Small intestine (tissue), 7 donors: Measurements from ENCODE around the gene S1PR1. TPM values are rescaled to one million over a fixed set of nuclear protein-coding genes. Genes with fewer than 3 reads are reported as not detected.

Experiments
- DNase-seq, 2 donors: peaks; one replicate each; pipeline versions ENCODE4 v3.0.0 to v3.0.0-alpha.2; 2013
- FAIRE-seq: peaks from 2 replicates; lab custom pipeline; 2012; peaks lifted over from hg19 to GRCh38; lab: Jason Lieb, UNC
- H3K27ac ChIP-seq, 3 donors: one replicate each; pipeline ENCODE4 v1.5.1; 2013; ENCODE audit warnings: low read length in 2 of 3, mild to moderate bottlenecking in 2 of 3, control low read depth in 1 of 3, inconsistent platforms in 1 of 3, low read depth in 1 of 3, moderate library complexity in 1 of 3
- H3K27me3 ChIP-seq, 3 donors: one replicate each; pipeline ENCODE4 v1.6.1; 2013; ENCODE audit warnings: low read length in 3 of 3, inconsistent platforms in 1 of 3; ENCODE audit not compliant: control insufficient read depth in 3 of 3, insufficient read depth in 3 of 3
- H3K36me3 ChIP-seq, 3 donors: one replicate each; pipeline ENCODE4 v1.6.1; 2013; ENCODE audit warnings: low read length in 3 of 3, inconsistent platforms in 1 of 3, low read depth in 1 of 3, mild to moderate bottlenecking in 1 of 3, moderate library complexity in 1 of 3; ENCODE audit not compliant: control insufficient read depth in 3 of 3, insufficient read depth in 2 of 3
- H3K4me1 ChIP-seq, 3 donors: one replicate each; pipeline ENCODE4 v1.6.1; 2013; ENCODE audit warnings: low read length in 2 of 3, inconsistent platforms in 1 of 3, low read depth in 1 of 3, mild to moderate bottlenecking in 1 of 3, moderate library complexity in 1 of 3; ENCODE audit not compliant: control insufficient read depth in 3 of 3, insufficient read depth in 2 of 3
- H3K4me3 ChIP-seq, 3 donors: one replicate each; pipeline ENCODE4 v1.5.1; 2013; ENCODE audit warnings: low read length in 3 of 3, control low read depth in 1 of 3, inconsistent platforms in 1 of 3, low read depth in 1 of 3, mild to moderate bottlenecking in 1 of 3, moderate library complexity in 1 of 3
- H3K9me3 ChIP-seq, 2 donors: one replicate each; pipeline ENCODE4 v1.6.1; 2013; ENCODE audit warnings: low read depth in 1 of 2, low read length in 1 of 2; ENCODE audit not compliant: control insufficient read depth in 2 of 2, insufficient read depth in 1 of 2
- WGBS, 3 donors: extraction: QIAGEN DNeasy Blood & Tissue Kit; methylation state at CpG; one replicate each; pipeline ENCODE4 v1.1.7; 2013; 5-methylcytosine and 5-hydroxymethylcytosine counted together
- polyA plus RNA-seq, 4 donors: library from polyadenylated mRNA; stranded (reverse) in 3 of 4; unstranded in 1 of 4; fragments of 200-250 nt in 3 of 4; fragments of 120-200 nt in 1 of 4; gene quantifications; one replicate each; pipeline versions ENCODE4 v1.2.1 to v1.2.3, GENCODE V29; 2013
- donor health status: healthy with polysubstance abuse.
- donor health status: control.
- donor health status: control.
- donor health status: Bipolar disorder and iron deficiency.
- donor health status: healthy.

The S1PR1 gene
- polyA plus RNA-seq, 4 donors: 0.45 to 42.4 (median 4.6) TPM

- Histone ChIP-seq H3K27ac (peak overlapping the region in 2 of 3 donors; percentile 4 to 29), H3K36me3 (peaks cover 0 to 11% (median 0%) of the 10 kb centered on the region in 3 donors)
- DNase-seq: no peak
These were observed 1.3 kb downstream of the S1PR1 start for GRCh38 chr1:101238031-101238628.

GRCh38 chr1:101238681-101239094, 1.9 kb downstream of the S1PR1 start:
- DNase-seq (peak; percentile 62 to 79), FAIRE-seq (no peak)
- peaks cover 0 to 25% (median 0%) of the 10 kb centered on the region in 3 donors for H3K27me3 ChIP-seq
- H3K4me1 ChIP-seq: peaks cover 0 to 22% (median 3%) of the 10 kb centered on the region in 3 donors
- WGBS, 3 donors: 6 to 9% (median 6%) methylated on average over 17 of the region's 17 CpGs
- H3K27ac ChIP-seq: peak overlapping the region in 2 of 3 donors; percentile 4 to 37
- H3K36me3 ChIP-seq: peaks cover 0 to 11% (median 0%) of the 10 kb centered on the region in 3 donors
- H3K4me3 ChIP-seq: peak overlapping the region in 1 of 3 donors; percentile 35
- no peaks in the 10 kb centered on the region for H3K9me3 ChIP-seq

More at GRCh38 chr1:101238031-101238628, 1.3 kb downstream of the S1PR1 start:
- H3K4me1 ChIP-seq: peaks cover 0 to 22% (median 3%) of the 10 kb centered on the region in 3 donors
- no peaks in the 10 kb centered on the region for H3K9me3 ChIP-seq
- 8 to 18% (median 17%) methylated on average over 14 of the region's 14 CpGs for WGBS, 3 donors
- peak overlapping the region; percentile 10 to 40 (median 35) for H3K4me3 ChIP-seq
- no peak for FAIRE-seq
- H3K27me3 ChIP-seq: peaks cover 0 to 25% (median 0%) of the 10 kb centered on the region in 3 donors

GRCh38 chr1:101239095-101240040, 2.5 kb downstream of the S1PR1 start:
- Histone ChIP-seq H3K27ac (peak overlapping the region in 1 of 3 donors; percentile 37), H3K27me3 (peaks cover 0 to 25% (median 0%) of the 10 kb centered on the region in 3 donors), H3K36me3 (peaks cover 0 to 11% (median 0%) of the 10 kb centered on the region in 3 donors), H3K4me3 (no peak overlapping the region), H3K4me1 (peaks cover 0 to 22% (median 3%) of the 10 kb centered on the region in 3 donors), H3K9me3 (no peaks in the 10 kb centered on the region)
- DNase-seq: no peak
- no peak for FAIRE-seq
- 76 to 85% (median 80%) methylated on average over 42 of the region's 42 CpGs for WGBS, 3 donors

GRCh38 chr1:101240041-101240430, 3.2 kb downstream of the S1PR1 start:
- Histone ChIP-seq H3K4me1 (peaks cover 0 to 22% (median 3%) of the 10 kb centered on the region in 3 donors), H3K36me3 (peaks cover 0 to 11% (median 0%) of the 10 kb centered on the region in 3 donors), H3K4me3 (no peak overlapping the region), H3K27me3 (peaks cover 0 to 25% (median 0%) of the 10 kb centered on the region in 3 donors), H3K27ac (peak overlapping the region in 1 of 3 donors; percentile 16), H3K9me3 (no peaks in the 10 kb centered on the region)
- FAIRE-seq (no peak), DNase-seq (no peak)
- 69 to 86% (median 82%) methylated on average over 10 of the region's 10 CpGs for WGBS, 3 donors

GRCh38 chr1:101241485-101242225, 4.8 kb downstream of the S1PR1 start:
- Histone ChIP-seq H3K36me3 (peaks cover 0 to 11% (median 0%) of the 10 kb centered on the region in 3 donors), H3K4me3 (no peak overlapping the region), H3K4me1 (peaks cover 0 to 27% (median 3%) of the 10 kb centered on the region in 3 donors), H3K27me3 (peaks cover 0 to 18% (median 0%) of the 10 kb centered on the region in 3 donors), H3K27ac (no peak overlapping the region), H3K9me3 (no peaks in the 10 kb centered on the region)
- FAIRE-seq: no peak
- DNase-seq: no peak

- WGBS, 3 donors: 80 to 82% (median 81%) methylated on average over 2 of the region's 2 CpGs
- Histone ChIP-seq H3K36me3 (peaks cover 0 to 11% (median 0%) of the 10 kb centered on the region in 3 donors), H3K27ac (peak overlapping the region in 2 of 3 donors; percentile 2 to 50), H3K27me3 (peaks cover 0 to 10% (median 0%) of the 10 kb centered on the region in 3 donors), H3K9me3 (no peaks in the 10 kb centered on the region), H3K4me3 (no peak overlapping the region), H3K4me1 (peaks cover 0 to 21% (median 3%) of the 10 kb centered on the region in 3 donors)
- FAIRE-seq: no peak
- DNase-seq: no peak
These were observed 5.7 kb downstream of the S1PR1 start for GRCh38 chr1:101242324-101243050.

GRCh38 chr1:101243751-101244150, 6.9 kb downstream of the S1PR1 start:
- H3K36me3 ChIP-seq: peaks cover 0 to 11% (median 0%) of the 10 kb centered on the region in 3 donors
- no peak overlapping the region for H3K4me3 ChIP-seq
- WGBS, 3 donors: 51 to 64% (median 59%) methylated on average over 3 of the region's 3 CpGs
- DNase-seq (no peak), FAIRE-seq (no peak)
- peaks cover 0 to 3% (median 0%) of the 10 kb centered on the region in 3 donors for H3K27me3 ChIP-seq
- no peaks in the 10 kb centered on the region for H3K9me3 ChIP-seq
- H3K4me1 ChIP-seq: peaks cover 0 to 11% (median 0%) of the 10 kb centered on the region in 3 donors
- H3K27ac ChIP-seq: no peak overlapping the region
